Cardiac muscle cell (in vitro differentiated cells and primary cell): ENCODE data around the gene CHIT1. TPM values are rescaled to one million over a fixed set of nuclear protein-coding genes. Genes with fewer than 3 reads are reported as not detected.

Experiments used
- DNase-seq, 2 donors: peaks; one replicate each; pipeline versions ENCODE4 v3.0.0 to v3.0.0-alpha.2; 2010 to 2017; ENCODE audit warnings: low read depth in 1 of 2, low spot score in 1 of 2
- H3K27ac ChIP-seq: fragments of 200-600 bp; sonication (generic); 2 replicates; pipeline ENCODE4 v1.5.1; 2016
- H3K27me3 ChIP-seq: fragments of 200-600 bp; sonication (generic); 2 replicates; pipeline ENCODE4 v1.6.0; 2016; ENCODE audit warnings: control low read depth
- H3K36me3 ChIP-seq: fragments of 200-600 bp; sonication (generic); 2 replicates; pipeline ENCODE4 v1.5.1; 2016; ENCODE audit warnings: control low read depth
- H3K4me1 ChIP-seq: fragments of 200-600 bp; sonication (generic); 2 replicates; pipeline ENCODE4 v1.8.1; 2017; ENCODE audit warnings: low read depth, mild to moderate bottlenecking, mixed run types
- H3K4me3 ChIP-seq: fragments of 200-600 bp; sonication (generic); 2 replicates; pipeline ENCODE4 v1.5.1; 2016; ENCODE audit warnings: mild to moderate bottlenecking
- H3K9me3 ChIP-seq: fragments of 200-600 bp; sonication (generic); 2 replicates; pipeline ENCODE4 v1.5.1; 2017; ENCODE audit warnings: low read depth, mild to moderate bottlenecking, control low read depth
- CTCF ChIP-seq: IDR thresholded peaks from 2 replicates; pipeline ENCODE4 v1.5.1; 2012; ENCODE audit warnings: low read depth, mild to moderate bottlenecking, low read length
- polyA plus RNA-seq: library from polyadenylated mRNA; unstranded; fragments of >200 nt; fragmentation: Nextera tagmentation; extraction: Ambion mirVana; gene quantifications from 2 replicates; pipeline ENCODE4 v1.2.1, GENCODE V29; 2016
- total RNA-seq: library from RNA; depleted of rRNA; stranded (reverse); fragments of >200 nt; gene quantifications from 2 replicates; pipeline ENCODE4 v1.2.3, GENCODE V29; 2016

The CHIT1 gene
- total and polyA plus RNA-seq, 2 experiments from 2014 or later, result 0.03 TPM; not detected in 1

- no peaks in the 10 kb centered on the region for H3K36me3 ChIP-seq
- H3K4me1 ChIP-seq, result peaks cover 38% of the 10 kb centered on the region
- no peaks in the 10 kb centered on the region for H3K27me3 ChIP-seq
- TF ChIP-seq CTCF, result no peak
- no peak for DNase-seq
- no peak overlapping the region for H3K27ac ChIP-seq
- no peak overlapping the region for H3K4me3 ChIP-seq
- H3K9me3 ChIP-seq, result no peaks in the 10 kb centered on the region
Measured at GRCh38 chr1:203275656-203276272, 46.3 kb upstream of the CHIT1 start.

- no peak overlapping the region for H3K4me3 ChIP-seq
- TF ChIP-seq CTCF, result no peak
- no peak for DNase-seq
- no peak overlapping the region for H3K27ac ChIP-seq
- no peaks in the 10 kb centered on the region for H3K27me3 ChIP-seq
- no peaks in the 10 kb centered on the region for H3K9me3 ChIP-seq
- H3K36me3 ChIP-seq, result no peaks in the 10 kb centered on the region
- H3K4me1 ChIP-seq, result peaks cover 35% of the 10 kb centered on the region
Measured at GRCh38 chr1:203274603-203275381, 45.3 kb upstream of the CHIT1 start.

- DNase-seq, result no peak
- Histone ChIP-seq H3K36me3 (no peaks in the 10 kb centered on the region), H3K9me3 (no peaks in the 10 kb centered on the region), H3K27ac (no peak overlapping the region), H3K27me3 (no peaks in the 10 kb centered on the region), H3K4me1 (peaks cover 29% of the 10 kb centered on the region), H3K4me3 (no peak overlapping the region)
- no peak for TF ChIP-seq CTCF
Measured at GRCh38 chr1:203273869-203274602, 44.6 kb upstream of the CHIT1 start.

GRCh38 chr1:203273206-203273868, 43.9 kb upstream of the CHIT1 start:
- H3K27me3 ChIP-seq, result no peaks in the 10 kb centered on the region
- peaks cover 22% of the 10 kb centered on the region for H3K4me1 ChIP-seq
- no peak overlapping the region for H3K4me3 ChIP-seq
- DNase-seq, result peak; percentile 86 to 92
- peak; percentile 96 for TF ChIP-seq CTCF
- H3K27ac ChIP-seq, result no peak overlapping the region
- no peaks in the 10 kb centered on the region for H3K9me3 ChIP-seq
- H3K36me3 ChIP-seq, result no peaks in the 10 kb centered on the region

- Histone ChIP-seq H3K27me3 (no peaks in the 10 kb centered on the region), H3K4me1 (peaks cover 16% of the 10 kb centered on the region), H3K9me3 (no peaks in the 10 kb centered on the region), H3K4me3 (no peak overlapping the region), H3K36me3 (no peaks in the 10 kb centered on the region), H3K27ac (no peak overlapping the region)
- DNase-seq, result no peak
- TF ChIP-seq CTCF, result no peak
Measured at GRCh38 chr1:203272633-203273205, 43.2 kb upstream of the CHIT1 start.
